ENCODE data around the gene OCEL1. TPM values are rescaled to one million over a fixed set of nuclear protein-coding genes. Genes with fewer than 3 reads are reported as not detected.

The OCEL1 gene
- total and polyA plus RNA-seq, 2 donors (not counting 1 experiment from before 2014, with no cell fraction given) = 28.5 to 30.5 TPM

DNA sequence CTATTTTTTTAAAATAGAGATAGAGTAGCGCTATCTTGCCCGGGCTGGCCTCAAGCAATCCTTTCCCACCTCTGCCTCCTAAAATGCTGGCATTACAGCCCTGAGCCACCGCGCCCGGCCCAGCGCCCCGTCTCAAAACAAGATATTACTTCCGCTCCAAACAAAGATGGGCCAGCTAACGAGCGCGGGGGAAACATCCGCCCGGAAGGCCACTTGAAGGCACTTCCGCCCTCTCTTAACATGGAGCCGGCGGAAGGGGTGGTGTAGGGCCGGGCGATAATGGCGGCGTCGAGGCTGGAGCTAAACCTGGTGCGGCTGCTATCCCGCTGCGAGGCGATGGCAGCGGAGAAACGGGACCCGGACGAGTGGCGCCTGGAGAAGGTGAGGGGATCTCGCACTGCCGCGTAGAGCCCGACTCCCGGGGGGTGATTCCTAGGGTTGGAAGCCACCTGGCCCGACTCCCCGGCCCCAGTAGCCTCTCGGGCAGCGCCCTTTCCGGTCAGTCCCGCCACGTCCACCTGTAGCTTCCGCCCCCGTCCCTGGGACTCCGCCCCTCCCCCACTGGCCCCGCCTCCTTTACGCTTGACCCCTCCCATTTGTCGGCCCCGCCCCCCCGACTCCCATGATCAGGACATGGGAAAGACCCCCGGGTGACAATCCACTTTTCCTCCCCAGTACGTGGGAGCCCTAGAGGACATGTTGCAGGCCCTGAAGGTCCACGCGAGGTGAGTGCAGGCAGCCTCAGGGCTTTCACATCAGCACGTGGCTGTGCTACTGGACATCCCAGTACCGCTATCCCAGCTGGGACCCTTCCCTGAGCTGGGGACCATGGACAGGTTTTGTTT, 10.7 kb upstream of the OCEL1 start, which contains the start of gene USE1:
TSS of gene USE1 (plus strand) at position 231 of the 845 bp plus-strand sequence. CDS start at position 280, 49 bp downstream.
- no peaks in the 10 kb centered on the region for H4K20me1 ChIP-seq (ENCODE audit: control insufficient read depth, insufficient read depth, low read length, poor library complexity, severe bottlenecking)
- no peaks in the 10 kb centered on the region for H3K9me3 ChIP-seq (ENCODE audit: control extremely low read depth in 1 of 3, control insufficient read depth in 2 of 3, insufficient read depth in 1 of 3, low read length in 2 of 3)
- H3K27ac ChIP-seq (ENCODE audit: low read length in 2 of 2) = peak within 1 kb of the TSS; percentile 91
- Mint-ChIP-seq H3K9me3 (ENCODE audit: insufficient read depth) (no peaks in the 10 kb centered on the region), H3K4me3 (peak within 1 kb of the TSS; percentile 92), H3K27me3 (no peaks in the 10 kb centered on the region), H3K27ac (peak within 1 kb of the TSS; percentile 97), H3K4me1 (peaks cover 19% of the 10 kb centered on the region)
- intact Hi-C loops (cut with micrococcal nuclease) = loop anchor here (1.0 kb wide), 4 partner anchors 11 to 122 kb away; partner anchors contain the start of genes BABAM1, GTPBP3 and OCEL1
- no peaks in the 10 kb centered on the region for H3K79me2 ChIP-seq (ENCODE audit: control insufficient read depth, insufficient read depth, low read length)
- CTCF ChIA-PET = interaction anchor here (0.7 to 3.0 kb wide), 13 partner anchors 9 to 149 kb away, joined by 3 to 13 read pairs (median 4); partner anchors contain the start of genes DDA1, MRPL34 and OCEL1
- 6% methylated on average over 49 of the region's 56 CpGs for WGBS (ENCODE audit: insufficient coverage)
- H3K4me1 ChIP-seq (ENCODE audit: control insufficient read depth in 2 of 2, insufficient read depth in 2 of 2, low read length in 2 of 2) = peaks cover 10 to 24% of the 10 kb centered on the region in 2 donors
- peaks cover 0 to 37% of the 10 kb centered on the region in 2 experiments for H3K36me3 ChIP-seq (replicated peaks in 1 of 2; ENCODE audit: control extremely low read depth in 1 of 2, control insufficient read depth in 1 of 2, extremely low read depth in 1 of 2, insufficient read depth in 2 of 2, low read length in 1 of 2)
- peak within 1 kb of the TSS; percentile 76 for H3K4me2 ChIP-seq (replicated peaks; ENCODE audit: low read depth, low read length, poor library complexity, severe bottlenecking)
- peak; percentile 93 for ATAC-seq (ENCODE audit: low read depth)
- peak within 1 kb of the TSS; percentile 41 to 94 (median 80) for H3K4me3 ChIP-seq (ENCODE audit: control extremely low read depth in 1 of 5, extremely low read depth in 1 of 5, insufficient read depth in 1 of 5, low read depth in 2 of 5, low read length in 4 of 5)
- POLR2A ChIA-PET = interaction anchor here (0.6 to 1.8 kb wide), 22 partner anchors 10 to 555 kb away, joined by 3 to 29 read pairs (median 4); partner anchors contain the start of genes MRPL34, MYO9B, NR2F6 and OCEL1
- peak; percentile 93 for DNase-seq
- TF ChIP-seq, protein P1, sequence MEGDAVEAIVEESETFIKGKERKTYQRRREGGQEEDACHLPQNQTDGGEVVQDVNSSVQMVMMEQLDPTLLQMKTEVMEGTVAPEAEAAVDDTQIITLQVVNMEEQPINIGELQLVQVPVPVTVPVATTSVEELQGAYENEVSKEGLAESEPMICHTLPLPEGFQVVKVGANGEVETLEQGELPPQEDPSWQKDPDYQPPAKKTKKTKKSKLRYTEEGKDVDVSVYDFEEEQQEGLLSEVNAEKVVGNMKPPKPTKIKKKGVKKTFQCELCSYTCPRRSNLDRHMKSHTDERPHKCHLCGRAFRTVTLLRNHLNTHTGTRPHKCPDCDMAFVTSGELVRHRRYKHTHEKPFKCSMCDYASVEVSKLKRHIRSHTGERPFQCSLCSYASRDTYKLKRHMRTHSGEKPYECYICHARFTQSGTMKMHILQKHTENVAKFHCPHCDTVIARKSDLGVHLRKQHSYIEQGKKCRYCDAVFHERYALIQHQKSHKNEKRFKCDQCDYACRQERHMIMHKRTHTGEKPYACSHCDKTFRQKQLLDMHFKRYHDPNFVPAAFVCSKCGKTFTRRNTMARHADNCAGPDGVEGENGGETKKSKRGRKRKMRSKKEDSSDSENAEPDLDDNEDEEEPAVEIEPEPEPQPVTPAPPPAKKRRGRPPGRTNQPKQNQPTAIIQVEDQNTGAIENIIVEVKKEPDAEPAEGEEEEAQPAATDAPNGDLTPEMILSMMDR (IDR thresholded peaks at IDR 0.05) = no peak
- no peak for TF ChIP-seq EZH2 (IDR thresholded peaks at IDR 0.05; ENCODE audit: borderline replicate concordance, insufficient read depth, low read depth, low read length, poor library complexity, severe bottlenecking)
- peak within 1 kb of the TSS; percentile 81 for H2AFZ ChIP-seq (ENCODE audit: insufficient read depth, low read depth, low read length, poor library complexity, severe bottlenecking)
- peak within 1 kb of the TSS; percentile 89 for H3K9ac ChIP-seq (ENCODE audit: low read length)
- H3K27me3 ChIP-seq (replicated peaks in 1 of 4; ENCODE audit: control extremely low read depth in 1 of 4, control insufficient read depth in 3 of 4, insufficient read depth in 4 of 4, low read length in 3 of 4) = no peaks in the 10 kb centered on the region

All from B cell (primary cell).